K562 (cell line): ENCODE data around the gene BST1. TPM values are rescaled to one million over a fixed set of nuclear protein-coding genes. Genes with fewer than 3 reads are reported as not detected.

Source experiments
- E2F3 ChIP-seq: fragments of 250-450 bp; sonication (Bioruptor Pico); IDR thresholded peaks from 2 replicates; pipeline ENCODE4 v1.4.0; 2020; ENCODE audit warnings: mild to moderate bottlenecking
- EGR1 ChIP-seq: fragments of 450-650 bp; conservative IDR thresholded peaks from 2 replicates; pipeline ENCODE4 v1.6.1; 2017; ENCODE audit warnings: mild to moderate bottlenecking
- FOXA1 ChIP-seq: fragments of 450-650 bp; IDR thresholded peaks from 2 replicates; pipeline ENCODE4 v1.6.1; 2016; ENCODE audit warnings: mild to moderate bottlenecking, borderline replicate concordance
- HSF4 ChIP-seq: fragments of 250-450 bp; sonication (Bioruptor Pico); IDR thresholded peaks from 2 replicates; pipeline ENCODE4 v2.1.2; 2022; ENCODE audit warnings: mild to moderate bottlenecking, moderate library complexity, borderline replicate concordance
- L3MBTL2 ChIP-seq: fragments of 450-650 bp; IDR thresholded peaks from 2 replicates; pipeline ENCODE4 v1.6.1; 2016; ENCODE audit warnings: mild to moderate bottlenecking, moderate library complexity
- MAZ ChIP-seq, 2 experiments: fragments of 450-650 bp in 1 of 2; sonication (generic) in 1 of 2; formaldehyde crosslinking; IDR thresholded peaks in 1 of 2; conservative IDR thresholded peaks in 1 of 2; 2 replicates each; pipeline versions ENCODE4 v1.4.0 to v1.5.0; 2020; ENCODE audit warnings: mild to moderate bottlenecking in 1 of 2, missing genetic modification reagents in 1 of 2
- MEIS2 ChIP-seq: fragments of 450-650 bp; IDR thresholded peaks from 2 replicates; pipeline ENCODE4 v1.6.1; 2014; ENCODE audit warnings: mild to moderate bottlenecking; ENCODE audit not compliant: partially characterized antibody
- NCOA2 ChIP-seq, 2 experiments: fragments of 450-650 bp; IDR thresholded peaks; 2 replicates each; pipeline ENCODE4 v1.6.1; 2018; ENCODE audit warnings: mild to moderate bottlenecking in 2 of 2, moderate library complexity in 1 of 2; ENCODE audit not compliant: partially characterized antibody in 2 of 2
- NFYB ChIP-seq: IDR thresholded peaks from 2 replicates; pipeline ENCODE4 v1.6.1; 2011; ENCODE audit warnings: mild to moderate bottlenecking, moderate library complexity; ENCODE audit not compliant: insufficient read length; ENCODE audit errors: extremely low read depth
- PHF21A ChIP-seq: fragments of 450-650 bp; IDR thresholded peaks from 2 replicates; pipeline ENCODE4 v1.6.1; 2017; ENCODE audit warnings: low read depth, borderline replicate concordance
- ZNF324 ChIP-seq: fragments of 250-450 bp; sonication (Bioruptor Pico); IDR thresholded peaks from 2 replicates; pipeline ENCODE4 v1.4.0; 2020; ENCODE audit warnings: mild to moderate bottlenecking
- ZNF644 ChIP-seq: fragments of 200-800 bp; sonication (Bioruptor generic); IDR thresholded peaks from 2 replicates; pipeline ENCODE4 v1.6.1; 2016; ENCODE audit warnings: low read depth, missing genetic modification characterization, missing compliant biosample characterization
- polyA plus RNA-seq, 8 experiments: library from polyadenylated mRNA; depleted of rRNA in 4 of 8; stranded (reverse) in 5 of 8; unstranded in 3 of 8; fragments of >200 nt; fragmentation: Nextera tagmentation in 2 of 8; fragmentation: Illumina TruSeq in 1 of 8; extraction: Ambion mirVana in 2 of 8; extraction: Trizol in 1 of 8; gene quantifications; 2 replicates each; pipeline versions ENCODE4 v1.2.1 to v1.2.3, GENCODE V29; 2011 to 2014; ENCODE audit warnings: inconsistent platforms in 1 of 8, missing spikeins in 1 of 8
- total RNA-seq, 7 experiments: library from RNA; depleted of rRNA in 6 of 7; stranded (reverse); fragments of >200 nt in 6 of 7; fragmentation: Illumina TruSeq in 2 of 7; extraction: Trizol in 2 of 7; gene quantifications; 2 replicates each; pipeline versions ENCODE4 v1.2.1 to v1.2.3, GENCODE V29; 2011 to 2021; ENCODE audit warnings: low replicate concordance in 1 of 7
- TF ChIP-seq, protein P1 (sequence below): fragments of 250-450 bp; sonication (Bioruptor Pico); IDR thresholded peaks from 2 replicates; pipeline ENCODE4 v1.5.0; 2021
- TF ChIP-seq, protein P2 (sequence below): fragments of 250-450 bp; sonication (Bioruptor Pico); IDR thresholded peaks from 2 replicates; pipeline ENCODE4 v1.8.0; 2022; ENCODE audit warnings: moderate library complexity, mild to moderate bottlenecking, inconsistent platforms
- TF ChIP-seq, protein P3 (sequence below): fragments of 450-650 bp; IDR thresholded peaks from 2 replicates; pipeline ENCODE4 v1.6.1; 2017; ENCODE audit warnings: antibody characterized with exemption, mild to moderate bottlenecking
- TF ChIP-seq, protein P4 (sequence below): fragments of 250-450 bp; sonication (Bioruptor Pico); IDR thresholded peaks from 2 replicates; pipeline ENCODE4 v1.5.1; 2021; ENCODE audit warnings: mild to moderate bottlenecking
- TF ChIP-seq, protein P5 (sequence below): fragments of 250-450 bp; sonication (Bioruptor Pico); IDR thresholded peaks from 2 replicates; pipeline ENCODE4 v1.5.0; 2021; ENCODE audit warnings: mild to moderate bottlenecking, borderline replicate concordance

BST1 gene
- total and polyA plus RNA-seq, 9 of the 15 experiments (the other 6 are each of a cell fraction or from before 2014, with no cell fraction given) = 0.04 to 0.38 (median 0.07) TPM; not detected in 6

DNA sequence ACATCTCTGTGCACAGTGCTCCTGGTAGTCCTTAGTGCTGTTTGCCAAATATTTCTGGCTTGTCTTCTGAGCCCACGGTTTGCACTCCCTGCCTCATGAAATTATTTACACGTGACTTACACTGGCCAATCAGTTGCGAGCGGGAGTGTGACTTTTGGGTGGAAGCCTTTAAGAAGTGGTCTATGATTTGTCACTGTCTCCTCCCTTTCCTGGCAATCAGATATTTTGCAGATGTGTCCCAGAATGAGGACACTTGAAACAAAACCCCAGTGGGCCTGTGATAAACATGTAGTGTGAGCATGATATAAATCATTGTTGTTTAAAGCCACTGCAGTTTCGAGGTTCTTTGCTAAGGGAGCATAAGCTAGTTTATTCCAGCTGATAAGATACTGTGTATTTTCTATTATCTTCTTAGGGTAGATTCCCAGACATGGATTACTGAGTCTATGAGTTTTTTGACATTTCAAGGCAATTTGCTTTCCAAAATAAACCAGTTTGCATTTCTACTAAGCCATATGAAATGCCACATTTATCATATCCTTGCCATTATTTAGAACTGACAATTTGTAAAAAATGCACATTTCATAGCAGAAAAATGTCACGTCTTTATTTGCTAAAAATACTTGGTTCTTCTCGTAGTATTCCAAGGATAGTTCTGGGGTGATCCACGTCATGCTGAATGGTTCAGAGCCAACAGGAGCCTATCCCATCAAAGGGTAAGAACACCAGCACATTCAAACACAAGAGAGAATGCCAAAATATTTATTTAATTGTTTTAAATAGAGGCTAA, 12.0 kb downstream of the BST1 start (continued):
- TF ChIP-seq, protein P1, sequence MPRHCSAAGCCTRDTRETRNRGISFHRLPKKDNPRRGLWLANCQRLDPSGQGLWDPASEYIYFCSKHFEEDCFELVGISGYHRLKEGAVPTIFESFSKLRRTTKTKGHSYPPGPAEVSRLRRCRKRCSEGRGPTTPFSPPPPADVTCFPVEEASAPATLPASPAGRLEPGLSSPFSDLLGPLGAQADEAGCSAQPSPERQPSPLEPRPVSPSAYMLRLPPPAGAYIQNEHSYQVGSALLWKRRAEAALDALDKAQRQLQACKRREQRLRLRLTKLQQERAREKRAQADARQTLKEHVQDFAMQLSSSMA (CRISPR knock-in tag) = no peak
- TF ChIP-seq NCOA2 (IDR thresholded peaks at IDR 0.05; ENCODE audit: partially characterized antibody in 2 of 2) (no peak), NFYB (peak; percentile 97), EGR1 (no peak), E2F3 (no peak), MAZ (CRISPR knock-in tag; conservative IDR thresholded peaks at IDR 0.05 in 1 of 2, IDR thresholded peaks at IDR 0.05 in 1 of 2) (no peak), ZNF644 (tag) (no peak), ZNF324 (CRISPR knock-in tag) (no peak), PHF21A (no peak), L3MBTL2 (0 out of 2 replicates have a peak, but pooled peaks have one; percentile 20), HSF4 (CRISPR knock-in tag) (no peak), MEIS2 (peak; percentile 33), FOXA1 (no peak)
- TF ChIP-seq, protein P2, sequence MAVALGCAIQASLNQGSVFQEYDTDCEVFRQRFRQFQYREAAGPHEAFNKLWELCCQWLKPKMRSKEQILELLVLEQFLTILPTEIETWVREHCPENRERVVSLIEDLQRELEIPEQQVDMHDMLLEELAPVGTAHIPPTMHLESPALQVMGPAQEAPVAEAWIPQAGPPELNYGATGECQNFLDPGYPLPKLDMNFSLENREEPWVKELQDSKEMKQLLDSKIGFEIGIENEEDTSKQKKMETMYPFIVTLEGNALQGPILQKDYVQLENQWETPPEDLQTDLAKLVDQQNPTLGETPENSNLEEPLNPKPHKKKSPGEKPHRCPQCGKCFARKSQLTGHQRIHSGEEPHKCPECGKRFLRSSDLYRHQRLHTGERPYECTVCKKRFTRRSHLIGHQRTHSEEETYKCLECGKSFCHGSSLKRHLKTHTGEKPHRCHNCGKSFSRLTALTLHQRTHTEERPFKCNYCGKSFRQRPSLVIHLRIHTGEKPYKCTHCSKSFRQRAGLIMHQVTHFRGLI = no peak
- TF ChIP-seq, protein P3, sequence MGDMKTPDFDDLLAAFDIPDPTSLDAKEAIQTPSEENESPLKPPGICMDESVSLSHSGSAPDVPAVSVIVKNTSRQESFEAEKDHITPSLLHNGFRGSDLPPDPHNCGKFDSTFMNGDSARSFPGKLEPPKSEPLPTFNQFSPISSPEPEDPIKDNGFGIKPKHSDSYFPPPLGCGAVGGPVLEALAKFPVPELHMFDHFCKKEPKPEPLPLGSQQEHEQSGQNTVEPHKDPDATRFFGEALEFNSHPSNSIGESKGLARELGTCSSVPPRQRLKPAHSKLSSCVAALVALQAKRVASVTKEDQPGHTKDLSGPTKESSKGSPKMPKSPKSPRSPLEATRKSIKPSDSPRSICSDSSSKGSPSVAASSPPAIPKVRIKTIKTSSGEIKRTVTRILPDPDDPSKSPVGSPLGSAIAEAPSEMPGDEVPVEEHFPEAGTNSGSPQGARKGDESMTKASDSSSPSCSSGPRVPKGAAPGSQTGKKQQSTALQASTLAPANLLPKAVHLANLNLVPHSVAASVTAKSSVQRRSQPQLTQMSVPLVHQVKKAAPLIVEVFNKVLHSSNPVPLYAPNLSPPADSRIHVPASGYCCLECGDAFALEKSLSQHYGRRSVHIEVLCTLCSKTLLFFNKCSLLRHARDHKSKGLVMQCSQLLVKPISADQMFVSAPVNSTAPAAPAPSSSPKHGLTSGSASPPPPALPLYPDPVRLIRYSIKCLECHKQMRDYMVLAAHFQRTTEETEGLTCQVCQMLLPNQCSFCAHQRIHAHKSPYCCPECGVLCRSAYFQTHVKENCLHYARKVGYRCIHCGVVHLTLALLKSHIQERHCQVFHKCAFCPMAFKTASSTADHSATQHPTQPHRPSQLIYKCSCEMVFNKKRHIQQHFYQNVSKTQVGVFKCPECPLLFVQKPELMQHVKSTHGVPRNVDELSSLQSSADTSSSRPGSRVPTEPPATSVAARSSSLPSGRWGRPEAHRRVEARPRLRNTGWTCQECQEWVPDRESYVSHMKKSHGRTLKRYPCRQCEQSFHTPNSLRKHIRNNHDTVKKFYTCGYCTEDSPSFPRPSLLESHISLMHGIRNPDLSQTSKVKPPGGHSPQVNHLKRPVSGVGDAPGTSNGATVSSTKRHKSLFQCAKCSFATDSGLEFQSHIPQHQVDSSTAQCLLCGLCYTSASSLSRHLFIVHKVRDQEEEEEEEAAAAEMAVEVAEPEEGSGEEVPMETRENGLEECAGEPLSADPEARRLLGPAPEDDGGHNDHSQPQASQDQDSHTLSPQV = no peak
- TF ChIP-seq, protein P4, sequence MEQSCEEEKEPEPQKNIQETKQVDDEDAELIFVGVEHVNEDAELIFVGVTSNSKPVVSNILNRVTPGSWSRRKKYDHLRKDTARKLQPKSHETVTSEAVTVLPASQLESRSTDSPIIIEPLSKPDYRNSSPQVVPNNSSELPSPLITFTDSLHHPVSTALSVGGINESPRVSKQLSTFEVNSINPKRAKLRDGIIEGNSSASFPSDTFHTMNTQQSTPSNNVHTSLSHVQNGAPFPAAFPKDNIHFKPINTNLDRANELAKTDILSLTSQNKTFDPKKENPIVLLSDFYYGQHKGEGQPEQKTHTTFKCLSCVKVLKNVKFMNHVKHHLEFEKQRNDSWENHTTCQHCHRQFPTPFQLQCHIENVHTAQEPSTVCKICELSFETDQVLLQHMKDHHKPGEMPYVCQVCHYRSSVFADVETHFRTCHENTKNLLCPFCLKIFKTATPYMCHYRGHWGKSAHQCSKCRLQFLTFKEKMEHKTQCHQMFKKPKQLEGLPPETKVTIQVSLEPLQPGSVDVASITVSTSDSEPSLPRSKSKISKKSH (CRISPR knock-in tag) = no peak
- TF ChIP-seq, protein P5, sequence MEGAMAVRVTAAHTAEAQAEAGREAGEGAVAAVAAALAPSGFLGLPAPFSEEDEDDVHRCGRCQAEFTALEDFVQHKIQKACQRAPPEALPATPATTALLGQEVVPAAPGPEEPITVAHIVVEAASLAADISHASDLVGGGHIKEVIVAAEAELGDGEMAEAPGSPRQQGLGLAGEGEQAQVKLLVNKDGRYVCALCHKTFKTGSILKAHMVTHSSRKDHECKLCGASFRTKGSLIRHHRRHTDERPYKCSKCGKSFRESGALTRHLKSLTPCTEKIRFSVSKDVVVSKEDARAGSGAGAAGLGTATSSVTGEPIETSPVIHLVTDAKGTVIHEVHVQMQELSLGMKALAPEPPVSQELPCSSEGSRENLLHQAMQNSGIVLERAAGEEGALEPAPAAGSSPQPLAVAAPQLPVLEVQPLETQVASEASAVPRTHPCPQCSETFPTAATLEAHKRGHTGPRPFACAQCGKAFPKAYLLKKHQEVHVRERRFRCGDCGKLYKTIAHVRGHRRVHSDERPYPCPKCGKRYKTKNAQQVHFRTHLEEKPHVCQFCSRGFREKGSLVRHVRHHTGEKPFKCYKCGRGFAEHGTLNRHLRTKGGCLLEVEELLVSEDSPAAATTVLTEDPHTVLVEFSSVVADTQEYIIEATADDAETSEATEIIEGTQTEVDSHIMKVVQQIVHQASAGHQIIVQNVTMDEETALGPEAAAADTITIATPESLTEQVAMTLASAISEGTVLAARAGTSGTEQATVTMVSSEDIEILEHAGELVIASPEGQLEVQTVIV (CRISPR knock-in tag) = no peak
